Measurements from ENCODE around the gene FCER1A.

The FCER1A gene

GRCh38 chr1:159352436-159352835, 50.3 kb downstream of the FCER1A start:
- no peak overlapping the region for H3K9ac ChIP-seq (ENCODE audit: low read length)
- no peak overlapping the region for H3K4me3 ChIP-seq (ENCODE audit: low read length)
- no peaks in the 10 kb centered on the region for H3K27me3 ChIP-seq (ENCODE audit: control insufficient read depth, insufficient read depth, low read length)
- no peak overlapping the region for H3K27ac ChIP-seq (ENCODE audit: low read length)
- H3K4me1 ChIP-seq (ENCODE audit: control insufficient read depth, low read depth, low read length): no peaks in the 10 kb centered on the region
- no peaks in the 10 kb centered on the region for H3K36me3 ChIP-seq (ENCODE audit: control insufficient read depth, low read depth, low read length)
- no peaks in the 10 kb centered on the region for H3K9me3 ChIP-seq (ENCODE audit: control insufficient read depth, low read depth, low read length)

Measured in iPS-18a (cell line).